GM18508 (cell line): ENCODE results near the gene PTPRO.

ENCODE experiments used
- ATAC-seq: cut with Tn5 transposase; IDR thresholded peaks from one replicate; pipeline ENCODE4 v1.9.1; 2021; ENCODE audit warnings: moderate number of reproducible peaks; ENCODE audit not compliant: insufficient read depth, unreplicated experiment

The PTPRO gene

DNA sequence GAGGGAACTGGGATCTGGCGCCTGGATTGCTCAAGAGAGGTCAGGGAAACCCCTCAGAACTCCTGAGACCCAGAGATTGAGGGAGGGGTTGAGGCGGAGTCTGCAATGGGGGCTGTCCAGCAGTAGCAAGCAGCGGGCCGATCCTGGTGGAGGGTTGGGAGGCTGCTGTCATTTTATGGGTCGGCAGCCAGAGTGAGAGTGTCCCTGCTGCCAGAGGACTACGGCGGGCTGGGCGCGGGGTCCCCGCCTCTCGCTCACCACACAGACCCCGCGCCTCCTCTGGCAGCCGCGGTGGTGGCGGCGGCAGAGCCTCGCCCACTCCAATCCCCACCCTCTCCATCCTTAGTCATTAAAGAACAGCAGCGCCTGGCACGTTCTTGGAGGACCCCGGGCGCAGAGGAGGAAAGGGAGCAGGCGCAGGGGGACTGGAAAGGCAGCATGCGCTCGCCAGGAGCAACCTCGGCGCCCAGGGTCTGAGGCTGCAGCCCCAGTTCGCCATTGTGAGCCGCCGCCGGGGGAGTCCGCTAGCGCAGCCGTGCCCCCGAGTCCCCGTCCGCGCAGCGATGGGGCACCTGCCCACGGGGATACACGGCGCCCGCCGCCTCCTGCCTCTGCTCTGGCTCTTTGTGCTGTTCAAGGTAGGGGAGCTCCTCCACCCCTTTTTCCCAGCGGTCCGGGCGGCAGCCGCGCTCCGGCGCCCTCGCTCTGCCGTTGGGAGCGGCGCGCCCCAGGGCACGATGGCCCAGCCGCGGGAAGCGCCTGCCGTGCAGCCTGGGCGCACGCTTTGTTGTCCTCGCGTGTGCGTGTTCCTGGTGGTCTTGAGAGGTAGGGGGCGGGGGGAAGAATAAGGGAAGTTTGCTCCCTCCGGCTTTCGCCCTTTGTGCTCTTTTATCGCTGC is at the start of gene PTPRO:
TSS of gene PTPRO (plus strand) at position 345 of the 898 bp plus-strand sequence.
- ATAC-seq = no peak

DNA sequence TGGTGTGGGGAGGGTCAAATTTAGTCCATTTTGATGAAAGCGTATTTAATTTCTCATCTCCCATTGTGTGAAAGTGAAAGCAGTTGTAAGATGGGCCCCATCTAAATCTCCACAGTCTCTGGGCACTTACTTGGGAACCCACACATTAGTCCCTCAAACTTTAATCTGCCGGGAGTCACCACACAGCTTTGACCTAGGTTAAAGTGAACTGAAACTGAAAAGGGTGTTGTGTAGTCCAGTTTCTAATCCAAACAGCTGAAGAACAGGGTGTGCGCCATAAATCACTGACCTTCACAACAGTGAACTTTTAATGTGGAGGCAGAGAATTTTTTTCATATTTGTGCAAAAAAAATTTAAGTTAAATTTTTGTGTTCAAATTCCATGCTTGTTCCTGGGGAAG is 48.4 kb upstream of the PTPRO start:
- ATAC-seq = no peak

DNA sequence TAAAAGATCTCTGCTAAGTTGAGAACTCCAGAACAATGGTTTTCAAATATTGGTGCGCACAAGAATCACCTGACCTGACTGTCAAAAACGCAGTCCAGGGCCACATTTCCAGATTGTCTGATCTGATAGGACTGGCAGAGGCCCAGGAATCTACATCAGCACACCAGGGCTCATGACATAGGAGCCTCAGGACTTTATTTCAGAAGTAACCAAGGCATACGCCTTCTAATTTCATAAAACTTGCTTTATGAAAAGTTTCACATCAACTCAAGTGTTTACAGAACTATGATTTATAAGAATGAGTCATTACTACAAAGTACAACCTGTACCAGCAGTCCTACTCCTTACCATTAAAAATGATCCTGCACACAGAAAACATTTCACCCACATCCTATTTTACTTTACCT is 47.7 kb upstream of the PTPRO start:
- no peak for ATAC-seq

DNA sequence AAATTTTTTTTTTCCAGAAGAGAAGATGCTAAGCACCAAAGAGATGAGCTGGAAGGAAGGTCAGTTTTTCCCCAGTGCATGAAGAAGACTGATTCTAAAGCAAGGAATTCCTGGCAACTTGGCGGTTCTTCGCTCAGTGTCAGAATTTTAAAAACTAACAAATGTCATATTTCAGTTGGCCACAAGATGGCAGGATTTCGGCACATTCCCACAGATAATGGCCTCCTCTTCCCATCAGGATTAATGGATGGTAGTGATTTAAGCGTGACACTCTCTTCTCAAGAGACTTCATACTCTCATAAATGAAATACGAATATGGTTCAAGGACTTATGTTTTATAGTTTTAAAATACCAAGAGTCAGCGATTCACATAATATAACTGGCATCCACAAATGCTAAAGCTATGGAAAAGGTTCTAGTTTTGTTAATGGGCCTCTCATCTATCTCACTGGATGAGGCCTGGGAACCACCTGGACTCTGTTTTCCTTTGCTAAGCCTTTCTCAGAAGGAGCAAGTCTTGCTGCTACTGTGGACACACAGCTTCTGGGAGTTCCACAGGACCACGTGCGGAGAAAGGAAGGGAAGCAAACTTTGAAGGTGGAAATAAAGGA is 46.1 kb upstream of the PTPRO start:
- ATAC-seq = no peak

DNA sequence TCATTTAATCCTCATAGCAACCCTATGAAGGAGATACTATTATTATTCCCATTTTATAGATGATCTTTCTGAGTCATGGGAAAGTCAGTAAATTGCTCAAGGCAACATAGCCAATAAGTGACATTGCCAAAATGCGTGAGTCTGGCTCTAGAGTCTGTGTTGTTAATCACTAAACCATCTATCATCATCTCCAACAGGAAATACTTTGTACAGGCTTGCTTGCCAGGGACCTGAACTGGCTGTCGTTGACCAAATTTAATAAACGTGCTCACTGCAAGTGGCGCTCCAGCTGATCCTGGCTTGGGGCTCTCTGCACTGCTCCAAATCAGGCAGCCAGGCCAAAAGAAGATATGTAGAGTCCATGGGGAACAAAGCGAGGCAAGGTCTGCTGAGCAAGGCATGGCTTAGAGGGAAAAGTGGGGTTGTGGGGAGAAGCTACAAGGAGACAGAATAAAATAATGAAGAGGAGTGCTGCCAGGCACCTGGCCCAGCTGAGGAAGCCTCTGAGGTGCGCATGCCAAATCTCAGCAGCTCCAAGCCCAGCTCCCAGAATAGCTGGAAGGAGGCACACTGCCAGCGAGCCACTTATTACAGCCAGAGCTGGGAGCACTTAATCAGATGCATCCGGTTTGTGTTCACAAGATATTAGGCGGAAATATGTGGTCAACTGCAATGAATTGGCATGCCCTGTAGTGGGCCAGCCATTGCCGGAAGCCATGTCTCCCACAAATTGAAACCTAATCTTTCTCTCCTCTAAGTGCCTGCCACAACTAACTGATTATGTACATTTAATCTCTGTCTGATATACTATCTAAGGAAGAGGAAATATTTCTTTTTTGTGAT is 43.3 kb upstream of the PTPRO start:
- ATAC-seq = peak; percentile 99

DNA sequence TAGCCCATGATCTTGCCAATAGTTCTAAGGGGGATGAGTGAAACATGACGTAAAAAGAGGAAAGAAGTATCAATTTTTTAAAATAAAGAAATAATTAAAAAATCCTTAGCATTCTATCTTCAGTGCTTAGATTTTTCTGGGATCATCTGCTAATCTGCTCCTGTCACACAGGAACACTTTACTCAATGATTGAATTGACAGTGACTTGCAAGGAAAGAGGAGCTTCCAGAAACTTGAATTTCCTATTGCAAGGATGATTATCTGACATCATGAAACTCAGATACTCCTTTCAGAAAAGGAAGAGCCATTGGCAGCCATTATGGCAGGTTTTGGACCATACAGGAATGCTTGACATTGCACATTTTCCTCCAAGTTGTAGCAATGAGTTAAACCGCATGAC is 41.4 kb upstream of the PTPRO start:
- no peak for ATAC-seq

DNA sequence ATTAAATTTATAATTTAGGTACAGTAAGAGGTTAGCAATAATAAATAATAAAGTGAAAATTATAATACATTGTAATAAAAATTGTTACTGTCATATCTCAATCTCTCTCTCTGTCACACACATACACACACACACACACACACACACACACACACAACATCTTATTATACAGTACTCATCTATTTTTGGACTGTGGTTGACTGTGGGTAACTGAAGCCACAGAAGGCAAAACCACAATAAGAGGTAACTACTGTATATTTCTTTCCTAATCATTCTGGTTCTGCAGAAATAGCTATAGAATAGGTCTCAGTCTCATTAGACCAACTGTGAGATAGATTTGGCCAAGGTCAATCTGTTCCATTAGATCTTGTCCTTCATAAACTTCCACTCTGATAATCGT is 33.1 kb upstream of the PTPRO start:
- ATAC-seq = no peak

DNA sequence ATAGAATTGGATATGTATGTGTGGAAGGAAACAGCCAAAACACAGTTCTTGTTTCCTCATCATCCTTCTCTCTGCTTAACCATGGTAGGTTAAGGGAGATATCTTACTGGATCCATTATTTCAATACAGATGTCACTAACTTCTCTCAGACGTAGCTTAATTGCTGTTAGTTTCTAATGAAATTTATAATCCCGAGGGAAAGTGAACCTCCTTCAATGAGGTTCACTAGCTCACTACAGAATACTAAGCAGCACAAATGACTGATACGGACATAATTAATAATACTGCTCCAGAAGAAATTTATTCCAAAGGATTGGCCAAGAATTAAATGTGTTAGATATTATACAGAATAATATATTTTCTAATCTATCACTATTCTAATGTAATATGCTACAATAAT is 28.6 kb upstream of the PTPRO start:
- no peak for ATAC-seq

DNA sequence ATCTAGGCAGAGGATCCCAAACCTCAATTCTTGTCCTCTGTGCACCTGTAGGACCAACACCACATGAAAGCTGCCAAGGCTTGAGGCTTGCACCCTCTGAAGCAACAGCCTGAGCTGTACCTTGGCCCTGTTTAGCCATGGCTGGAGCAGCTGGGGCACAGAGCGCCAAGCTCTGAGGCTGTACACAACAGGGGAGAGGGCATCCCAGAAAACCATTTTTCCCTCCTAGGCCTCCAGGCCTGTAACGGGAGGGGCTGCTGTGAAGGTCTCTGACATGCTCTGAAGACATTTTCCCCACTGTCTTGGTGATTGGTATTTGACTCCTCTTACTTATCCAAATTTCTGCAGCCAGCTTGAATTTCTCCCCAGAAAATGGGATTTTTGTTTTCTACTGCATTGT is 22.4 kb upstream of the PTPRO start:
- ATAC-seq = no peak

DNA sequence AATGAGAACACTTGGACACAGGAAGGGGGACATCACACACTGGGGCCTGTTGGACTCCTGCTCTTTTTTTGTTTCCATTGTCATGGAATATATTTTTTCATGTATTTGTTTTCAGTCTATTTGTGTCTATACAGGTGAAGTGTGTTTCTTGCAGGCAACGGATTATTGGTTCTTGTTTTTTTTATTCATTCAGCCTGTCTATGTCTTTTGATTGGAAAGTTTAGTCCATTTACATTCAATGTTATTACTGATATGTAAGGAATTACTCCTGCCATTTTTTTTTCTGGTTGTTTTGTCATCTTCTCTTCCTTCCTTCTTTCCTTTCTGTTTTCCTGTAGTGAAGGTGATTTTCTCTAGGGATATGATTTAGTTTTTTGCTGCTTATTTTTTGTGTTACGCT is 18.0 kb upstream of the PTPRO start:
- no peak for ATAC-seq

DNA sequence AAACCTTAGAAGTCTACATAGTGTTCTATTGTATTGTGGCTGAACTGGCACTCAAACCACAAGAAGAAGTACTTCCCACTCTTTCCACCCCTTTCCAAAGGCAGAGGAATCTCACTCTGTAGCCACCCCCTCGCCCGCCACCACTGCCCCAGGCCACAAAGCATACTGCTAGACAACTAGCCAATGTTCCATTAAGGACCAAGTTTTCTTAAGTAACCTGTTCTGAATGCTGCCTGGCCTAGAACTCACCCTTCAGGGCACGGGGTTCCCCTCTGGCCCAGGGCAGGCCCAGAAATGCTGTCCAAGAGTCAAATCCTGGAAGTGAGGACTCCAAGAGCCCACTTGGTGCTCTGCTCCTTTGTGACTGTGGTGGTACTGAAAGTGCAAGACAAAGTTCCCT is 15.7 kb upstream of the PTPRO start:
- no peak for ATAC-seq

DNA sequence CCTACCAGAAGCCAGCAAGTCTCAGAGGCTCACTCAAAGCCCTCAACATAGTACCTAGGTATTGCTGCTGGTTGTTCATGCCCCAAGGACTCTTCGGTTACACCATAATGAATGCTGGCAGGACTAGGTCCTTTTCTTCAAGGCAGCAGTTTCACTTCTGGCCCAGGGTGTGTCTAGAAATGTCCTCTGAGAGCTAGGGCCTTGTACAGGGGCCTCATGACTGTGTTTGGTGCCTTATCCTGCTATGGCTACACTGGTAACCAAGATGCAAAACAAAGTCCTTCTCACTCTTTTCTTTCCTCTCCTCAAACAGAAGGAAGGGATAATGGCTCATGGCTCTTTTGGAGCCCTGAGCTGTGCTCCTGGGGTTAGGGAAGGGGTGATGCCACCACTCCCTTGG is 15.2 kb upstream of the PTPRO start:
- ATAC-seq = no peak

DNA sequence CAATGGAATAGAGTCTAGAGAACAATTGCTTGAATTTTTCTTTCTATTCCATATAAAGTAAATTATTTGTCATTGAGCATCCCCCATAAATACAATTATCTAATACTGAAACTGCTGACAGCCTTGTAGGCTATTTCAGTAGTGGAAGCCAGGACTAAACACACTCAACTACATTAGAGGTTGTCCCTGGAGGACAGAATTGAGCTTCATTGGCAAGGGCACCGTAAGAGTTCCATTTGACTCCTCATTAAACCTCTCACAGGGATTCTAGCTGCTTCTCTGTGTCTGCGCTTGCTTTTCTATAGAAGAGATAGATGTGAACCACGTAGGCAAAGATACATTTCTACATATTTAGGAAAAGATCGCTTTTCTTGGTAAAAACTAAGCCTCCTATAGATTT is 3.5 kb upstream of the PTPRO start:
- no peak for ATAC-seq

DNA sequence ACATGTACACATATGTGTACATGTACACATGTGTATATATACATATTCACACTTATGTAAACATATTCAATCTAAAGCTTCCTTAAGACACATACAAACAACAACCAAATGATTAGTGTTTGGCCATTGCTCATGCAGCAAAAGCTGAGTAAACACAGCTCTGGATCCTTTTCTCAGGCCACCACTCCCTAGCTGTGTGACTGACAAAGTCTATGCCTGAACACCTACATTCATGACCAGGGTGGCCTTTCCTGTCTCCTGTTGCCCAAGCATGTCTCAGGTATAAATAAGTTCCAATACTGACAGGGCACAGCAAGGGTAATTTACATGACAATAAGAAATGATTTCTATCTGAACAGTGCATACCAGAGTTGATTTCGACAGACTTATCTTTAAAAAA is 1.4 kb upstream of the PTPRO start:
- ATAC-seq = no peak

DNA sequence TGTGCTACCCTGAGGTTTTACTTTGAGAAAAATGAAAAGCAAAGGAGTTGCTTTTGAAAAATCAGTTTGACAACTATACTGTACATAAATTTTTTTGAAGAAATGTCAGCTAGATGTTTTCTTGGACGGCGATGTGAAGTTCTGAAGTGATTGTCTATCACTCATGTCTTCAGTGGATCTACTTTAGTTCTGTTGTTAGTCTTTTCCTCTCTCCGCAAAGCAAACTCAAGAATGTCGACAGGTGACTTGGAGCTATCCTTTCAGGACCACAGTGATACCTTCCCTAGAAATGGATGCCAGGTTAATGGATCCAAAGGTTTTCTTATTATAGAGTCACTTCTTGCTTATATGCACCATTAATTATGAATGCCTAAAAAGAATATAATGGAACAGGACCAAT is 1.2 kb downstream of the PTPRO start:
- ATAC-seq = no peak

DNA sequence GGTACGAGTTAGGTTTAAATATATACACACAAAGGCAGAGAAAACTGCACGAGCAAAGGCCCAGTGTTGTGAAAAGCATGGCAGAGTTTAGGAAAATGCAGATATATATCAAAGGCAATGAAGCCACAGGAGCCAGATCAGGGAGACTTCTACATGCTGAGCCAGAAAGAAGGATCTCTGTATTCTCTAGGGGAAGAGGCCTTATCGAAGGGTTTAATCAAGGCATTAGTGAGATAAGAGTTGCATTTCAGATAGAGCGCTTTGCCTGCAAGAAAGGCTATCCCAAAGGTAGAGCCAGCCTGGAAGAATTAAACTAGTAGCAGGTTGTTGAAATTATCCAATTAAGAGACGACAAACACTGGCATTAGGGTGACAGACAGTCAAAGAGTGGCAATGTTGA is 7.6 kb downstream of the PTPRO start:
- no peak for ATAC-seq

DNA sequence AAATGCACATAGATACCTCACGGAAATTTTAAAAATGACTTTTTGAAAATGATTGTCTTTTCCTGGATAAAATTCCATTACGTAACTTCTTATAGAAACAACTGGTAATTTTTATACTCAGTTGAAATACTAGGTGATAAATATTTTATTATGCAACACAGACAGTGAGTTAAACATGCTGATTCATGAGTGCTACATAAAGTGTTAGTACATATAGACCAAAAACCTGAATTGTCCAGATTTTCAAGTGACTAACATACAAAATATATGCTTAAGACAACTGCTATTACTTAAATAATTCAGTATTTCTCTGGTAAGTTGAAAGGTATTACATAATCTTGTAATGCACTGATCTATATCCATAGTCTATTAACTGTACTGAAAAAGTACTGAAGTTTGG is 11.9 kb downstream of the PTPRO start:
- no peak for ATAC-seq

DNA sequence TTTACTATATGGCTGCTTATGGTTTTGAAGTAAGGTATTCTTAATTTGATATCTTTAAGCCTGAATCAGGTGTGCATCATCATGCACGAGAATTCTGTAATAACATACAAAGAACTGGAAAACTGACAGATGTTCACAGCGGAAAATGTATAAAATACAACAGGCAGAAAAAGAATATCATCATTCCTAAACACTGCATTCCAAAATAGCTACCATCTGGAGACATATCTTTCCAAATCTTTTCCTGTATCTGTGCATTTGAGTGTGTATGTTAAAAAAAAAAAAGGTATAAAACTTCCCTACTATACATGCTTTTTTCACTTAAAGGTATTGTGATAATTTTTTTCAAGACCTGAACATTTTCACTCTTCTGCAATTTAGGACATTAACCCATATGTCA is 13.7 kb downstream of the PTPRO start:
- no peak for ATAC-seq

DNA sequence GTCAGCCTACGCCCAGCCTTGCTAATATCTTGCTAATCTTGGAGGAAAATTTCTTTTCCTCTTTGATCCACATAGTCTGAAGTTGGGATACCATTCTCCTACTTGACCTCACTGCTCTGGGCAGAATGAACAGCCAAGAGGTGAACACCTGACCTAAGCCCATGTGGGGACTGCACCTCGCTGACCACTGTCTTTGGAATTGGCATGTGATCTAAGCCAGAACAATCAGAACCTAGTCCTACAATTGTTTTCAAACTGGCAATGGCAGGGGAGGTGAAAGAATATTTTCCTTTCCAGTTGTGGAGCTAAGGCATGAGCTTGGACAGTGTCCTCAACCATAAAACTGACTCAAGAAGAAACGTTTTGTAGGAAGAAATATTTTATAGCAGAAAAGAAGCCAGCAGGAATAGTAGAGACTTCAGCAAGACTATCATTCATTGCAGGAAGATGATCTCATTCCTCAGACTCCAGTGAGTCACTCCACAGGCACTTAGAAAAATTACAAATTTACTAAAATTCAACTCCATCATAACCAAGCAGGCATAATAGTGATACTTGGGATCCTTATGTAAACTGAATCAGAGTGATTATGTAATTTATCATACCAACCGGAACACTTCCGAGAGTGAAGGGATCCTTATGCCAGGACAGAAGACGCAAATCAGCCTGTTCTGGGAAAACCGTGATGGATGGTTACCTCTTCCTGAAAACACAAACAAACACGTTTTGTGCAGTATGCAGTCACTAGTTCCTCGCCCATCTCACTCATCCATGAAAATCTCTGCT is 14.7 kb downstream of the PTPRO start:
- no peak for ATAC-seq

DNA sequence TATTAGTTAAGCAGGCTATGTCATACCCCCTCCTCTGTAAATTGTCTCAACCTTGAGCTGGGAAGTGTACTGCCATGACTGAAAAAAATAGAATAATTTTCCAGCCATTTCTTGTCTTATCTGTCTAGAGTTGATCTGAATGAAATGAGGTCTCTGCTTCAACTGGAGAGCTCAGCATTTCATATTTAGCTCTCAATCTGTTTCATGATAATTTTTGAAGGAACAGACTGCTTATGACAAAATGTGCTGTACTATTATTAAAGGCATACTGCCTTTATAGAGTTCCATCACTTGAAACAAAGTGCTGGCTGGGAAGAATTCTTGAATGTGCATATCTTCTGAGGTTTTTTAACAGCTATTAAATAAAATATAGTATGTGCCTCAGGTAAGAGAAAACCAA is 19.1 kb downstream of the PTPRO start:
- ATAC-seq = no peak
